K562 (cell line): Measurements from ENCODE around the gene PRKAR2B. TPM values are rescaled to one million over a fixed set of nuclear protein-coding genes. Genes with fewer than 3 reads are reported as not detected.

Experiments used
- CREB3 ChIP-seq: fragments of 450-650 bp; conservative IDR thresholded peaks from 2 replicates; pipeline ENCODE4 v1.6.1; 2016; ENCODE audit warnings: missing genetic modification characterization, low read depth, mild to moderate bottlenecking, missing compliant biosample characterization, moderate library complexity
- DPF2 ChIP-seq: fragments of 450-650 bp; IDR thresholded peaks from 2 replicates; pipeline ENCODE4 v1.6.1; 2016
- ETV1 ChIP-seq: fragments of 450-650 bp; conservative IDR thresholded peaks from 2 replicates; pipeline ENCODE4 v1.6.1; 2016; ENCODE audit warnings: missing genetic modification characterization, control low read depth, low read depth, missing compliant biosample characterization
- GATA2 ChIP-seq: sonication (generic); formaldehyde crosslinking; IDR thresholded peaks from 2 replicates; pipeline ENCODE4 v1.4.0; 2020; ENCODE audit warnings: mild to moderate bottlenecking, missing genetic modification reagents
- HDAC1 ChIP-seq, 2 experiments: fragments of 450-650 bp; IDR thresholded peaks; 2 replicates each; pipeline ENCODE4 v1.6.1; 2016 to 2017; ENCODE audit warnings: inconsistent platforms in 1 of 2, mild to moderate bottlenecking in 1 of 2, moderate library complexity in 1 of 2
- HMG20B ChIP-seq: fragments of 250-450 bp; sonication (Bioruptor Pico); IDR thresholded peaks from 2 replicates; pipeline ENCODE4 v1.5.0; 2021; ENCODE audit warnings: mild to moderate bottlenecking
- HNRNPLL ChIP-seq: fragments of 200-400 bp; formaldehyde crosslinking; IDR thresholded peaks from 2 replicates; pipeline ENCODE4 v1.6.1; 2017; ENCODE audit warnings: low read length, low read depth, mild to moderate bottlenecking; ENCODE audit not compliant: poor library complexity, severe bottlenecking
- JUN ChIP-seq, 2 experiments: sonication (generic) in 1 of 2; formaldehyde crosslinking in 1 of 2; IDR thresholded peaks; 2 replicates each; pipeline versions ENCODE4 v1.6.1 to v1.8.0; 2012 to 2022; ENCODE audit warnings: borderline replicate concordance in 2 of 2, mild to moderate bottlenecking in 2 of 2, improper control_type of control experiment in 1 of 2, low read depth in 1 of 2, low read length in 1 of 2, missing genetic modification reagents in 1 of 2
- SAFB ChIP-seq: fragments of 200-400 bp; formaldehyde crosslinking; IDR thresholded peaks from 2 replicates; pipeline ENCODE4 v1.6.1; 2017; ENCODE audit warnings: low read depth, low read length, borderline replicate concordance
- SMARCB1 ChIP-seq: IDR thresholded peaks from 2 replicates; pipeline ENCODE4 v1.6.1; 2011; ENCODE audit warnings: improper control_type of control experiment, low read depth; ENCODE audit not compliant: insufficient read length
- SNIP1 ChIP-seq: fragments of 450-650 bp; IDR thresholded peaks from 2 replicates; pipeline ENCODE4 v1.7.1; 2017; ENCODE audit warnings: low read depth, mild to moderate bottlenecking
- STAT6 ChIP-seq: sonication (generic); formaldehyde crosslinking; IDR thresholded peaks from 2 replicates; pipeline ENCODE4 v1.8.1; 2023; ENCODE audit warnings: mild to moderate bottlenecking, missing genetic modification reagents
- THAP12 ChIP-seq: fragments of 250-450 bp; sonication (Bioruptor Pico); IDR thresholded peaks from 2 replicates; pipeline ENCODE4 v1.9.0; 2021; ENCODE audit warnings: mild to moderate bottlenecking, inconsistent platforms
- ZNF518B ChIP-seq: fragments of 250-450 bp; sonication (Bioruptor Pico); IDR thresholded peaks from 2 replicates; pipeline ENCODE4 v1.5.0; 2021; ENCODE audit warnings: mild to moderate bottlenecking, moderate library complexity
- ZNF75A ChIP-seq: fragments of 450-650 bp; formaldehyde crosslinking; IDR thresholded peaks from 2 replicates; pipeline ENCODE4 v1.4.0; 2020; ENCODE audit warnings: mild to moderate bottlenecking
- polyA plus RNA-seq, 8 experiments: library from polyadenylated mRNA; depleted of rRNA in 4 of 8; stranded (reverse) in 5 of 8; unstranded in 3 of 8; fragments of >200 nt; fragmentation: Nextera tagmentation in 2 of 8; fragmentation: Illumina TruSeq in 1 of 8; extraction: Ambion mirVana in 2 of 8; extraction: Trizol in 1 of 8; gene quantifications; 2 replicates each; pipeline versions ENCODE4 v1.2.1 to v1.2.3, GENCODE V29; 2011 to 2014; ENCODE audit warnings: inconsistent platforms in 1 of 8, missing spikeins in 1 of 8
- total RNA-seq, 7 experiments: library from RNA; depleted of rRNA in 6 of 7; stranded (reverse); fragments of >200 nt in 6 of 7; fragmentation: Illumina TruSeq in 2 of 7; extraction: Trizol in 2 of 7; gene quantifications; 2 replicates each; pipeline versions ENCODE4 v1.2.1 to v1.2.3, GENCODE V29; 2011 to 2021; ENCODE audit warnings: low replicate concordance in 1 of 7

Gene PRKAR2B
- total and polyA plus RNA-seq, 9 of the 15 experiments (the other 6 are each of a cell fraction or from before 2014, with no cell fraction given) = 59.0 to 173 (median 129) TPM

- peak; percentile 63; the same call in 1 of the 2 replicates for TF ChIP-seq JUN (IDR thresholded peaks at IDR 0.05; ENCODE audit: borderline replicate concordance, low read depth, low read length)
- TF ChIP-seq JUN (CRISPR knock-in tag; IDR thresholded peaks at IDR 0.05; ENCODE audit: borderline replicate concordance) = 0 out of 2 replicates have a peak, but pooled peaks have one; percentile 80
- TF ChIP-seq SNIP1 = no peak
- TF ChIP-seq ZNF75A (CRISPR knock-in tag) = 0 out of 2 replicates have a peak, but pooled peaks have one; percentile 45
- TF ChIP-seq HNRNPLL = peak; percentile 42
- TF ChIP-seq THAP12 (CRISPR knock-in tag) = peak; percentile 87
- no peak for TF ChIP-seq HMG20B
- peak in 1 of 2 experiments; percentile 98; a peak in 2 of 4 replicates for TF ChIP-seq HDAC1 (IDR thresholded peaks at IDR 0.05)
- TF ChIP-seq GATA2 (CRISPR knock-in tag) = no peak
- TF ChIP-seq STAT6 (CRISPR knock-in tag) = peak; percentile 96
- TF ChIP-seq SMARCB1 = no peak
- TF ChIP-seq DPF2 = peak; percentile 79
- TF ChIP-seq CREB3 (tag) = no peak
- TF ChIP-seq ETV1 (tag) = no peak
- no peak; the same call in 1 of the 2 replicates for TF ChIP-seq SAFB
- no peak for TF ChIP-seq ZNF518B (CRISPR knock-in tag)
Measured at GRCh38 chr7:107169120-107170050, 124.9 kb downstream of the PRKAR2B start (continued).
